Adrenal gland (tissue), 12 donors: ENCODE measurements around the gene TSKU. TPM values are rescaled to one million over a fixed set of nuclear protein-coding genes. Genes with fewer than 3 reads are reported as not detected.

Source experiments
- DNase-seq, 7 donors: peaks; one replicate each; pipeline ENCODE4 v3.0.0-alpha.2; 2019 to 2020
- H3K27ac ChIP-seq, 5 donors: fragments of 200-600 bp; sonication (generic) in 4 of 5; 1 replicate in 3 of 5; 2 replicates in 2 of 5; pipeline versions ENCODE4 v1.5.1 to v1.8.0; 2016 to 2020; ENCODE audit warnings: mild to moderate bottlenecking in 1 of 5
- H3K27me3 ChIP-seq: fragments of 200-600 bp; 2 replicates; pipeline ENCODE4 v1.8.0; 2021
- H3K36me3 ChIP-seq, 2 donors: fragments of 200-600 bp; replicated peaks in 1 of 2; 1 replicate in 1 of 2; 2 replicates in 1 of 2; pipeline versions ENCODE4 v1.5.1 to v1.8.0; 2018 to 2022
- H3K4me1 ChIP-seq, 2 donors: fragments of 200-600 bp; replicated peaks in 1 of 2; 1 replicate in 1 of 2; 2 replicates in 1 of 2; pipeline versions ENCODE4 v1.5.1 to v1.8.0; 2018 to 2021
- H3K4me3 ChIP-seq, 4 donors: fragments of 200-600 bp; sonication (generic) in 3 of 4; one replicate each; pipeline ENCODE4 v1.5.1; 2016 to 2018
- H3K9me3 ChIP-seq, 3 donors: fragments of 200-600 bp; sonication (generic) in 1 of 3; replicated peaks in 1 of 3; 1 replicate in 2 of 3; 2 replicates in 1 of 3; pipeline versions ENCODE4 v1.5.1 to v1.8.0; 2016 to 2021
- POLR2A ChIP-seq, 2 donors: fragments of 450-650 bp; IDR thresholded peaks; one replicate each; pipeline ENCODE4 v1.6.1; 2017; ENCODE audit warnings: antibody characterized with exemption in 2 of 2, mild to moderate bottlenecking in 2 of 2, moderate library complexity in 1 of 2
- WGBS, 4 donors: extraction: QIAGEN DNeasy Blood & Tissue Kit in 2 of 4; methylation state at CpG; one replicate each; pipeline versions ENCODE4 v1.1.5 to v1.1.7; 2013 to 2017; 5-methylcytosine and 5-hydroxymethylcytosine counted together
- intact Hi-C, 2 donors: fragments of 100-400 bp; cut with DNase I; formaldehyde crosslinking; loops; one replicate each; pipeline versions ENCODE4 v1.14.1 to v1.15.0; 2022 to 2023
- polyA plus RNA-seq, 3 donors: library from polyadenylated mRNA; stranded (reverse); fragments of 200-250 nt in 2 of 3; fragments of 350-450 nt in 1 of 3; fragmentation: Illumina TruSeq in 1 of 3; extraction: RNeasy Lipid Tissue Mini Kit (QIAGEN cat#74804) in 1 of 3; gene quantifications; one replicate each; pipeline ENCODE4 v1.2.3, GENCODE V29; 2013 to 2014
- total RNA-seq, 9 donors: library from RNA; depleted of rRNA in 4 of 9; stranded (reverse); fragments of >200 nt in 4 of 9; fragments of 120-200 nt in 1 of 9; fragmentation: NEBNext Ultra II Directional in 1 of 9; extraction: Animal tissue kit (Norgen Biotek cat#: 25700) in 1 of 9; gene quantifications; one replicate each; pipeline versions ENCODE4 v1.1.0 to v1.2.4, GENCODE V29; 2013 to 2023
- TF ChIP-seq, protein P1 (sequence below), 6 experiments: fragments of 450-650 bp in 4 of 6; fragments of 200-600 bp in 2 of 6; sonication (generic) in 1 of 6; IDR thresholded peaks; 1 replicate in 5 of 6; 2 replicates in 1 of 6; pipeline versions ENCODE4 v1.5.1 to v1.8.0; 2016 to 2021; ENCODE audit warnings: antibody characterized with exemption in 6 of 6, mild to moderate bottlenecking in 2 of 6, moderate library complexity in 1 of 6
- donor health status: healthy with polysubstance abuse.
- donor health status: Bipolar disorder and iron deficiency.
- donor health status: DM: yes; HTN: yes; CAD: no.
- donor health status: DM: no; HTN: no; CAD: no.
- donor health status: DM: no; HTN: no; CAD: no.
- donor health status: DM: yes; HTN: yes; CAD: no.

Gene TSKU
- total and polyA plus RNA-seq, 12 donors, result 6.7 to 129 (median 12.7) TPM

DNA sequence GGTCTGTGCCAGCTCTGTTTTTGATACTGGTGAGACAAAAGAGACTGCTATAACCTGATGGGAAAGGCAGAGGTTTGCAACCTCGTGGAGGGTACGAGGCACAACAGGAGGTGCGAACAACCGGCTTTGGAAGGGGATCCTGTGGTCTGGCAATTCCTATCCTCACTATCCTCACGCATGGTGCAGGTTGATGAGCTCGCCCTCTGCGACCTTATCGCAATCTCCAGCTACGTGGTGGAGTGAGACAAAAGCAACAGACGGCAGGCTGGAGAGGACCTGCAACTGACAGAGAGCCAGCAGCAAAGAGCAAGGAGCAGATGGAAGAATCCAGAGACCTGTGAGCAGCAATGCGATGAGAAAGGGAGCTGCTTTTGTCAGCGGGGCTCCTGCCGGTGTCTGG lies 47.3 kb upstream of the TSKU start:
- intact Hi-C loops, result loop anchor here in 1 of 2 donors (2.0 kb wide), 1 partner anchor 63 kb away; no protein-coding TSS in a partner anchor
- TF ChIP-seq, protein P1, sequence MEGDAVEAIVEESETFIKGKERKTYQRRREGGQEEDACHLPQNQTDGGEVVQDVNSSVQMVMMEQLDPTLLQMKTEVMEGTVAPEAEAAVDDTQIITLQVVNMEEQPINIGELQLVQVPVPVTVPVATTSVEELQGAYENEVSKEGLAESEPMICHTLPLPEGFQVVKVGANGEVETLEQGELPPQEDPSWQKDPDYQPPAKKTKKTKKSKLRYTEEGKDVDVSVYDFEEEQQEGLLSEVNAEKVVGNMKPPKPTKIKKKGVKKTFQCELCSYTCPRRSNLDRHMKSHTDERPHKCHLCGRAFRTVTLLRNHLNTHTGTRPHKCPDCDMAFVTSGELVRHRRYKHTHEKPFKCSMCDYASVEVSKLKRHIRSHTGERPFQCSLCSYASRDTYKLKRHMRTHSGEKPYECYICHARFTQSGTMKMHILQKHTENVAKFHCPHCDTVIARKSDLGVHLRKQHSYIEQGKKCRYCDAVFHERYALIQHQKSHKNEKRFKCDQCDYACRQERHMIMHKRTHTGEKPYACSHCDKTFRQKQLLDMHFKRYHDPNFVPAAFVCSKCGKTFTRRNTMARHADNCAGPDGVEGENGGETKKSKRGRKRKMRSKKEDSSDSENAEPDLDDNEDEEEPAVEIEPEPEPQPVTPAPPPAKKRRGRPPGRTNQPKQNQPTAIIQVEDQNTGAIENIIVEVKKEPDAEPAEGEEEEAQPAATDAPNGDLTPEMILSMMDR (IDR thresholded peaks at IDR 0.05), result no peak
- TF ChIP-seq POLR2A (IDR thresholded peaks at IDR 0.05), result no peak
- H3K4me3 ChIP-seq, result no peak overlapping the region
- no peak for DNase-seq
- H3K27ac ChIP-seq, result no peak overlapping the region
- no peaks in the 10 kb centered on the region for H3K4me1 ChIP-seq
- H3K9me3 ChIP-seq, result no peaks in the 10 kb centered on the region
- H3K27me3 ChIP-seq, result no peaks in the 10 kb centered on the region
- 87 to 97% (median 93%) methylated on average over 12 to 13 of the region's 13 CpGs for WGBS, 4 donors
- no peaks in the 10 kb centered on the region for H3K36me3 ChIP-seq

DNA sequence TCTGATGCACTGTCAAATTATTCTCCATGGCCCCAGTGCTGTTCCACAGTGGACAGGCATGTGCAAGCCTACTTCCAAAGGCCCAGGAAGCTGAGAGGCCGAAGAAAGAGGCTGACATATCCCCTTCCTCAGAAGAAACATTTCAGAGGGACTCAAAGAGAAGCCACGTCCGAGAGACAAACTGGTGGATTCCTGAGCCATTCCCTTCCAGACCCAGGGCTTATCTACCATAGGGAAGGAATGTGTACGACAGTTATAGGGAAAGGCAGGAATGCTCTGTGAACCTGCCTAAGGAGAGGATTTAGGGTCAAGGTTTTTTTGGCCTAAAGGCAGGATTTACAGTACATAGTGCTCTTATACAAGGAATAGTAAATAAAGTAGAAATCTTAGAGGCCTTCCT lies 46.9 kb upstream of the TSKU start:
- intact Hi-C loops, result no loop called here
- no peak for TF ChIP-seq POLR2A (IDR thresholded peaks at IDR 0.05)
- TF ChIP-seq, protein P1 (IDR thresholded peaks at IDR 0.05), result no peak
- H3K4me1 ChIP-seq, result no peaks in the 10 kb centered on the region
- no peaks in the 10 kb centered on the region for H3K27me3 ChIP-seq
- H3K4me3 ChIP-seq, result no peak overlapping the region
- DNase-seq, result no peak
- no peaks in the 10 kb centered on the region for H3K36me3 ChIP-seq
- H3K27ac ChIP-seq, result no peak overlapping the region
- H3K9me3 ChIP-seq, result no peaks in the 10 kb centered on the region
- 92 to 97% (median 94%) methylated on average over 3 to 4 of the region's 4 CpGs for WGBS, 4 donors

DNA sequence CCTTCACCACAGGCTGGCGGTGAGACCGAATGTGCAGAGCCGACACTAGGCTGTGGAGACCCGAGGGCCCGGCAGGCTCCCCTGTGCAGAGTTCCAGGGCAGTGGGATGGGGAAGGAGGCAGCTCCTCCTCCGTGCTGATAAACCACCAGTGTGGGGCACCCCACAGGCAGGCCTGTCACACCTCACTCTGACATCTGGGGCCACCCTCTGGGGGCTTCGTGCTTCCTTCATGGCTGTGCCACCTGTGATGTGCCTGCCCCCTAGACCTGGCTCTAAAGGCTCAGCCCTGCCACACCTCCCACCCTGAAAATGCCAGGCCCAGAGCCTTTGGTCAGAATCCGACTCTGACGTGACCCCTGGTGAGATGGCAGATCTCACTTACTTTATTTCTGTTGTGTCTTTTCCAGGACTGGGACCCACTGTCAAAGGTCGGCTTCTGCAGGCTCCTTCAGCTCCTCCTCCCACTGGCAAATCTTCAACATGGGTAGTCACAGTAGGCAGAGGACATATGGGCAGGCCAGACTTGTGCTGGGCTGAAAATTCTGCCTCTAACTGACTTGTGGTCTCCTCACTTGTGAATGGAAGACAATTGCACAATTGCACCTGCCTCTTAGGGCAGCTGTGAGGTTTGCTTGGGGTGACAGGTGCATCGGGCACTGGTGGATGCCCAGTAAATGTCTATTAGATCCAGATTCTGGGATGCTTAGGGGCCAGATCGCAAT lies 46.2 kb upstream of the TSKU start:
- WGBS, 4 donors, result 87 to 90% (median 89%) methylated on average over 9 to 12 of the region's 12 CpGs
- Histone ChIP-seq H3K27ac (no peak overlapping the region), H3K27me3 (no peaks in the 10 kb centered on the region), H3K9me3 (no peaks in the 10 kb centered on the region), H3K4me1 (no peaks in the 10 kb centered on the region), H3K4me3 (no peak overlapping the region), H3K36me3 (no peaks in the 10 kb centered on the region)
- no peak for DNase-seq
- intact Hi-C loops, result no loop called here
- no peak for TF ChIP-seq POLR2A (IDR thresholded peaks at IDR 0.05)
- TF ChIP-seq, protein P1 (IDR thresholded peaks at IDR 0.05), result no peak

DNA sequence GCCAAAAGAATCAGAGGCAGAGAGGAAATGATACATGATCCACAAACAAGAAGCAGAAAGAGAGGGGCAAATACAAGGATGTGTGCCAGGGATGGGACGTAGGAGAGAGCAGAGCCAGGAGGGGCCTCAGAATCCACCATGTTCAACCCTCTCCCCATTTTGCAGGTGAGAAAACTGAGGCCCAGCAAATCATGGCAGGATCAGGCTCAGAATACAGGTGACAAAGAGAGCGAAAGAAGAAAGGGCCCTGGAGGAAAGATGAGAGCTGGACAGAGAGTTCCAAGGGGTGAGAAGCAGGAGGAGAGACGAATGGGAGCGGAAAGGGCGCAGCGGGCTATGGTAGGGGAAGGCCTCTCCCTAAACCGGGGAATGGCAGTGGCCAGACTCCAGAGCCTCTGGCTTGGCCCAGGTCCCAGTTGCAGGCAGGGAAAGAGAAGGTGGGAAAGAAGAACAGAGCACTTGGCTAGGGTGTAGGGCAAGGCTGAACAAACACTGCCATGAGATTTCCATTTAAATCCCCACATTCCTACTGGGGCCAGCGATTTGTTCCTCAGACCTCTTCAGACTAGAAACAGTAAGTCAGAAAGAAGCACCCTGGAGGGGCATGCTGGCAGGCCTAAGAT lies 44.4 kb upstream of the TSKU start:
- Histone ChIP-seq H3K4me3 (no peak overlapping the region), H3K9me3 (no peaks in the 10 kb centered on the region), H3K36me3 (no peaks in the 10 kb centered on the region), H3K27me3 (no peaks in the 10 kb centered on the region), H3K4me1 (no peaks in the 10 kb centered on the region), H3K27ac (peak overlapping the region in 1 of 5 donors; percentile 10)
- no peak for DNase-seq
- intact Hi-C loops, result no loop called here
- TF ChIP-seq, protein P1 (IDR thresholded peaks at IDR 0.05), result no peak
- TF ChIP-seq POLR2A (IDR thresholded peaks at IDR 0.05), result no peak
- 79 to 87% (median 84%) methylated on average over 8 of the region's 8 CpGs for WGBS, 4 donors
